Adrenal gland (tissue), 5 donors: ENCODE measurements around the gene DYNC1I1.

ENCODE experiments used
- CTCF ChIP-seq, 6 experiments: fragments of 450-650 bp in 4 of 6; fragments of 200-600 bp in 2 of 6; sonication (generic) in 1 of 6; IDR thresholded peaks; 1 replicate in 5 of 6; 2 replicates in 1 of 6; pipeline versions ENCODE4 v1.5.1 to v1.8.0; 2016 to 2021; ENCODE audit warnings: antibody characterized with exemption in 6 of 6, mild to moderate bottlenecking in 2 of 6, moderate library complexity in 1 of 6
- POLR2A ChIP-seq, 2 donors: fragments of 450-650 bp; IDR thresholded peaks; one replicate each; pipeline ENCODE4 v1.6.1; 2017; ENCODE audit warnings: antibody characterized with exemption in 2 of 2, mild to moderate bottlenecking in 2 of 2, moderate library complexity in 1 of 2
- donor health status: DM: no; HTN: no; CAD: no.

- no peak for TF ChIP-seq CTCF (IDR thresholded peaks at IDR 0.05)
- no peak for TF ChIP-seq POLR2A (IDR thresholded peaks at IDR 0.05)
Measured at GRCh38 chr7:96023387-96023786, 251.0 kb downstream of the DYNC1I1 start.
